NCI-H82 (cell line): ENCODE results near the gene MS4A6A.

ENCODE experiments used
- DNase-seq: peaks from one replicate; lab custom pipeline; 2025; lab: John Stamatoyannopoulos, UW

The MS4A6A gene

DNA sequence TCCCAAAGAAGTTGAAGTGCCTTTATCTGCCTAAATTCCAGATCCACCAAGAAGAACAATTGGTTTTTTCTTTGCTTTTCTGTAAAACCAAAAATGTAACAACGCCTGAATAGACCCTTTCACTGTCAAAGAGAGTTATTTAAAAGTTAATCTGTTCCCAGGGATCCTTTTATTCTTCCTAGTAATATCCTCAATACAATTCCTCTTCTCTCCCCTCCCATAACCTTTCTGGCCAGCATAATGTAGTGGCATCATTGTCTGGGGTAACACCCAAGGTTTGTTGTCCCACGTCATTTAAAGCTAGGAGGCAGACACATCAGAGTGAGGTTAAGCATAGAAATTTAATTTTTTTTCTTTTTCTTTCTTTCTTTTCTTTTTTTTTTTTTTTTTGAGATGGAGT is 54.5 kb downstream of the MS4A6A start:
- no peak for DNase-seq

DNA sequence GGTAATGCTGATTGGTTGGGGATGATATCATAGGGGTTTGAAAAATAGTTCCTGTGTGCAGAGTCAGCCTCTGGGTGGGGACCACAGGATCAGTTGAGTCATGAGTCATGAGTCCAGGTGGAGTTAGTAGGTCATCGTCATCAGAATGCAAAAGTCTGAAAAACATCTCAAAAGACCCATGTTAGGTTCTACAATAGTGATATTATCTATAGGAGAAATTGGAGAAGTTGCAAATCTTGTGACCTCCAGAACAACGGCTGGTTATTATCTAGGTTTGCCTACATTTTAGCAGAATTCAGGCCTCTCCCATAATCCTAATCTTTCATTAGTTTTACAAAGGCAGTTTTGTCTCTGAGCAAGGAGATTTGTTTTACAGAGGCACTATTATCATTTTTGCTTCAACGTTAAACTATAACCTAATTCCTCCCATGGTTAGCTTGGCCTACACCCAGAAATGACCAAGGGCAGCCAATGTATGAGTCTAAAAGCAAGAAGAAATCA is 55.5 kb downstream of the MS4A6A start:
- no peak for DNase-seq

DNA sequence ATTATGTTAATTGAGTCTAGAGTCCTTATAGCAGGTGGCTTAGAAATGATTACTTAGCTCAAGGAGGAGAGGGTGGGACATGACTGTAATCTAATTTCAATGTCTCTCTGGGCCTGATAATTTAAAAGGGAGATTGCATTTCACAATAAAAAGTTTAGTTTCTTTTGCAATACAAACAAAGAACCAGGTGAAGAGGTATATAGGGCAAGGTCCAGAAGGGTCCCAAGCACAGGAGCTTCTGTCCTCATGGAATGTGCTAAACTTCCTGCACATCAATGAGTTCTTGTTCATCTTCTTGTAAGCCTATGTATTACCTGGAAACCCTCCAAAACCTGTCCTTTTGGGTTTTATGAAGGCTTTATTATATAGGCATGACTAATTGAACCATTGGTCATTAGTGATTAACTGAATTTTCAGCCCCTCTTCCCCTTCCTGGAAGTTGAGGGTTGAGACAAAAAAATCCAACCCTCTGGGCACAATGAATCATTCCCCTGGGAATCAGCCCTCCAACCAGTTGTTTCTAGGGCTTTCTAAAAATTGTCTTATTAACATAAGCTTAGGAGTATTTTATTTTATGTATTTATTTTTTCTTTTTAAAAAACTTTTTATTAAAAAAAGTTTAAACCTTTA is 56.8 kb downstream of the MS4A6A start:
- peak; percentile 72 for DNase-seq

DNA sequence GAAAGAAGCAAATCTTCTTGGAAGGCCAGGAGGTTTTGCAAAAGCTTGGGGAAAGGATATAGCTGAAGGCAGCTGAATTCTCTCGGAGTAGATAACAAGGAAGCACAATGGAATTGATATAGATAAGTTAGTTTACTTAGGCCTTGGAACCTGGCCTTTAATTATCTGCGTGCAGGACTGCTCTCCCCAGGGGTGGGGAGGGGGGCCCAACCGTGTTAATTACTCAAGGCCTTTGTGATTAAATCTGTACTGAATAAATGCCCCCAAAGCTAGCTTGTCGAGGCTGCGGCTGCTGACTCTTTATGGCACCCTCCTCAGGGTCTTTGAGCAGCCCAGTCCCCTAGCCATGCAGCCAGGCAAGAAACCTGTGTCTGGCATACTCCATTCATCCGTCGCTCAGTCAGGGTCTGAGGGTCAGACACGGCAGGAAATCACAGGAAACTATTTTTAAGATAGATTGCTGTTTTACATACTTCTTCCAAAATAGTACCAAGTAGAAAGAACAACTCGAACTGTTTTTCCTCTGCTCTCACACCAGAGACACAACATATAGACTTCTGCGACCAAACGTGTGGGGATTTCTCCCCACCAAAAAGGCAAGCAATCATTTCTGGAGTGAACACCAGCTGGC is 58.0 kb downstream of the MS4A6A start:
- peak; percentile 11 for DNase-seq
